Liver (tissue), 2 donors: ENCODE data around the gene BNIPL.

Experiments
- SP1 ChIP-seq: IDR thresholded peaks from 2 replicates; pipeline ENCODE4 v1.6.1; 2018; ENCODE audit warnings: antibody characterized with exemption, mild to moderate bottlenecking
- ZBTB33 ChIP-seq: IDR thresholded peaks from 2 replicates; pipeline ENCODE4 v1.6.1; 2016; ENCODE audit warnings: antibody characterized with exemption
- TF ChIP-seq, protein P1 (sequence below): IDR thresholded peaks from 2 replicates; pipeline ENCODE4 v1.6.1; 2016; ENCODE audit warnings: antibody characterized with exemption, mild to moderate bottlenecking
- donor health status: healthy.

DNA sequence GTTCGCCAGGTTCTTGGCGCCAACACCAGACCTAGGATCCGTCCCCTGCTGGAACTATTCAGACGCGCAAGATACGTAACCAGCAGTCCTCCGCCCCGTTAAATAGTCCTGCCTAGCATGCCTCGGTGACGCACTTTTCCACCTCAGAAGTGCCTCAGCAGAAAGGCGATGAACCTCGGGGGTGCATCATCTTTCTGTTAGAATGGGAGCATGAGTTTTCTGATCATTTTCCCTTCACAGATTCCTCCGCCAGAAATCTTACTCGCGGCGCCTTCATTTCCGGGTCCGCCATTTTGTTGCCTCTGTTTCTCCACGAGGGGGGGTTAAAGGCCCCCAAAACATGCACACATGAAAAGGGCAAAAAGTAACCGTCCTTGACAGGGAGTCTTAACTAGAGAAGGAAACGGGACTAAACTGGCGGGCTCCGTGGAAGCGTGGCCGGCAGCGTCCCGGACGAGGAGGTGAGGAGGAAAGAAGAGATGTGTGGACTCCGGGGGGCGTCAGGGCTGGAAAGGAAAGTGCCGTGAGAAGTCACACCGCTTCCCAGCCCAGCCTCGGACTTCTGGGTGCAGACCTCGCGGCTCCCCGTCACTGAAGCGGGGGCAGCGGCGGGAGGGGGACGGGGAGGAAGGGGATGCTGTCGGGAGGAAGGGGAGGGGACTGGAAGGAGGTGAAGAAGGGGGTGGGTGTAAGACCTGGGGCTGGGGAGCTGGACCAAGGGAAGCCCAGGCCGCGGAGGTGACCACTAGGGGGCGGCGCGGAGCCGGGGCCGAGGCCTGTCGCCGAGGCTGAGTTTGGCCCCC lies 34.3 kb downstream of the BNIPL start, which contains the start of gene GABPB2:
- peak; percentile 37 for TF ChIP-seq SP1
- TF ChIP-seq, protein P1, sequence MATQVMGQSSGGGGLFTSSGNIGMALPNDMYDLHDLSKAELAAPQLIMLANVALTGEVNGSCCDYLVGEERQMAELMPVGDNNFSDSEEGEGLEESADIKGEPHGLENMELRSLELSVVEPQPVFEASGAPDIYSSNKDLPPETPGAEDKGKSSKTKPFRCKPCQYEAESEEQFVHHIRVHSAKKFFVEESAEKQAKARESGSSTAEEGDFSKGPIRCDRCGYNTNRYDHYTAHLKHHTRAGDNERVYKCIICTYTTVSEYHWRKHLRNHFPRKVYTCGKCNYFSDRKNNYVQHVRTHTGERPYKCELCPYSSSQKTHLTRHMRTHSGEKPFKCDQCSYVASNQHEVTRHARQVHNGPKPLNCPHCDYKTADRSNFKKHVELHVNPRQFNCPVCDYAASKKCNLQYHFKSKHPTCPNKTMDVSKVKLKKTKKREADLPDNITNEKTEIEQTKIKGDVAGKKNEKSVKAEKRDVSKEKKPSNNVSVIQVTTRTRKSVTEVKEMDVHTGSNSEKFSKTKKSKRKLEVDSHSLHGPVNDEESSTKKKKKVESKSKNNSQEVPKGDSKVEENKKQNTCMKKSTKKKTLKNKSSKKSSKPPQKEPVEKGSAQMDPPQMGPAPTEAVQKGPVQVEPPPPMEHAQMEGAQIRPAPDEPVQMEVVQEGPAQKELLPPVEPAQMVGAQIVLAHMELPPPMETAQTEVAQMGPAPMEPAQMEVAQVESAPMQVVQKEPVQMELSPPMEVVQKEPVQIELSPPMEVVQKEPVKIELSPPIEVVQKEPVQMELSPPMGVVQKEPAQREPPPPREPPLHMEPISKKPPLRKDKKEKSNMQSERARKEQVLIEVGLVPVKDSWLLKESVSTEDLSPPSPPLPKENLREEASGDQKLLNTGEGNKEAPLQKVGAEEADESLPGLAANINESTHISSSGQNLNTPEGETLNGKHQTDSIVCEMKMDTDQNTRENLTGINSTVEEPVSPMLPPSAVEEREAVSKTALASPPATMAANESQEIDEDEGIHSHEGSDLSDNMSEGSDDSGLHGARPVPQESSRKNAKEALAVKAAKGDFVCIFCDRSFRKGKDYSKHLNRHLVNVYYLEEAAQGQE = peak; percentile 43
- no peak for TF ChIP-seq ZBTB33
